Germinal center (tissue), 1 donor: ENCODE results near the gene AP4B1.
A peak's percentile ranks its signal among the peaks of the same experiment; 100 is the strongest.

Source experiments
- DNase-seq: peaks from one replicate; pipeline ENCODE4 v3.0.0; 2012; ENCODE audit warnings: mixed read lengths, low spot score

AP4B1 gene

GRCh38 chr1:113930499-113931161 is 26.0 kb upstream of the AP4B1 start:
- DNase-seq = peak; percentile 47

GRCh38 chr1:113929750-113930498 is 25.3 kb upstream of the AP4B1 start:
- DNase-seq = peak; percentile 76

- DNase-seq = peak; percentile 92
Observed at GRCh38 chr1:113928941-113929749, 24.5 kb upstream of the AP4B1 start, which contains the start of gene HIPK1. Gene HIPK1, plus strand, starts transcription at chr1:113929324.

GRCh38 chr1:113928187-113928930 is 23.8 kb upstream of the AP4B1 start:
- peak; percentile 26 for DNase-seq

GRCh38 chr1:113924473-113924872 is 19.9 kb upstream of the AP4B1 start:
- no peak for DNase-seq

- DNase-seq = no peak
Observed at GRCh38 chr1:113922957-113923356, 18.4 kb upstream of the AP4B1 start.

GRCh38 chr1:113918243-113918642 is 13.6 kb upstream of the AP4B1 start:
- no peak for DNase-seq

- DNase-seq = no peak
Observed at GRCh38 chr1:113917400-113918082, 12.9 kb upstream of the AP4B1 start.

GRCh38 chr1:113916974-113917373 is 12.4 kb upstream of the AP4B1 start:
- DNase-seq = no peak

- no peak for DNase-seq
Observed at GRCh38 chr1:113913887-113914664, 9.5 kb upstream of the AP4B1 start.

GRCh38 chr1:113913312-113913668 is 8.7 kb upstream of the AP4B1 start:
- DNase-seq = no peak

- DNase-seq = no peak
Observed at GRCh38 chr1:113912594-113913311, 8.2 kb upstream of the AP4B1 start.

- peak; percentile 45 for DNase-seq
Observed at GRCh38 chr1:113905435-113905861, 849 bp upstream of the AP4B1 start.

GRCh38 chr1:113904293-113904673 is 316 bp downstream of the AP4B1 start:
- peak; percentile 46 for DNase-seq

- peak; percentile 17 for DNase-seq
Observed at GRCh38 chr1:113903501-113904292, 902 bp downstream of the AP4B1 start.

- DNase-seq = no peak
Observed at GRCh38 chr1:113901191-113901590, 3.4 kb downstream of the AP4B1 start.

- no peak for DNase-seq
Observed at GRCh38 chr1:113899111-113899510, 5.5 kb downstream of the AP4B1 start.

GRCh38 chr1:113898241-113898814 is 6.3 kb downstream of the AP4B1 start:
- no peak for DNase-seq

- no peak for DNase-seq
Observed at GRCh38 chr1:113895961-113896360, 8.6 kb downstream of the AP4B1 start.
